ENCODE results near the gene SMPD2.

DNA sequence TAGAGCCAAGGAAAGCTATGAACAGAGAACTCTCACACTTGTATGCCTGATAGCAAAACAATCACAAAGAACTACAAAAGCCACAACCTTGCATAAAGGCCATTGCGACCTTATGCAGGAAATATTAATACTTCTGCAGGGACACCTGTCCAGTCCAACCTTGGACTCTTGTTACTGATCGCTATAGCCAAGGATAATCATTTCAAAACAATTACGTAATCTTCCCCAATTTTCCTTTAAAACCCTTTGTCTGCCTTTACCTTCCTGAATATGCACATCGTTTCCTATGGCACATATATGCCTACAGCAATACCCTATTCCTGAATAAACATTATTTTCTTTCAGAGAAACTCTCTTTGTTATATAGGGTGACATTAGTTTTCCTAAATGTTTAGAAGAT is 22.9 kb upstream of the SMPD2 start:
- TF ChIP-seq, protein P1, sequence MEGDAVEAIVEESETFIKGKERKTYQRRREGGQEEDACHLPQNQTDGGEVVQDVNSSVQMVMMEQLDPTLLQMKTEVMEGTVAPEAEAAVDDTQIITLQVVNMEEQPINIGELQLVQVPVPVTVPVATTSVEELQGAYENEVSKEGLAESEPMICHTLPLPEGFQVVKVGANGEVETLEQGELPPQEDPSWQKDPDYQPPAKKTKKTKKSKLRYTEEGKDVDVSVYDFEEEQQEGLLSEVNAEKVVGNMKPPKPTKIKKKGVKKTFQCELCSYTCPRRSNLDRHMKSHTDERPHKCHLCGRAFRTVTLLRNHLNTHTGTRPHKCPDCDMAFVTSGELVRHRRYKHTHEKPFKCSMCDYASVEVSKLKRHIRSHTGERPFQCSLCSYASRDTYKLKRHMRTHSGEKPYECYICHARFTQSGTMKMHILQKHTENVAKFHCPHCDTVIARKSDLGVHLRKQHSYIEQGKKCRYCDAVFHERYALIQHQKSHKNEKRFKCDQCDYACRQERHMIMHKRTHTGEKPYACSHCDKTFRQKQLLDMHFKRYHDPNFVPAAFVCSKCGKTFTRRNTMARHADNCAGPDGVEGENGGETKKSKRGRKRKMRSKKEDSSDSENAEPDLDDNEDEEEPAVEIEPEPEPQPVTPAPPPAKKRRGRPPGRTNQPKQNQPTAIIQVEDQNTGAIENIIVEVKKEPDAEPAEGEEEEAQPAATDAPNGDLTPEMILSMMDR (IDR thresholded peaks at IDR 0.05): no peak
- no peak for TF ChIP-seq POLR2A (IDR thresholded peaks at IDR 0.05)

Measured in Peyer's patch (tissue), 4 donors.